GM18867 (cell line): ENCODE measurements around the gene RUNDC1.
"Not testable (repeated sequence)": the region's sequence is repeated elsewhere in the genome, so short reads cannot be mapped to it uniquely, and the experiment has no call there.

ENCODE experiments used
- ATAC-seq: cut with Tn5 transposase; IDR thresholded peaks from one replicate; pipeline ENCODE4 v1.9.1; 2021; ENCODE audit warnings: mild to moderate bottlenecking, moderate library complexity; ENCODE audit not compliant: unreplicated experiment

Gene RUNDC1

GRCh38 chr17:42989726-42990652 is 9.6 kb downstream of the RUNDC1 start:
- no peak for ATAC-seq

GRCh38 chr17:42991471-42991870 is 11.1 kb downstream of the RUNDC1 start:
- ATAC-seq = no peak

DNA sequence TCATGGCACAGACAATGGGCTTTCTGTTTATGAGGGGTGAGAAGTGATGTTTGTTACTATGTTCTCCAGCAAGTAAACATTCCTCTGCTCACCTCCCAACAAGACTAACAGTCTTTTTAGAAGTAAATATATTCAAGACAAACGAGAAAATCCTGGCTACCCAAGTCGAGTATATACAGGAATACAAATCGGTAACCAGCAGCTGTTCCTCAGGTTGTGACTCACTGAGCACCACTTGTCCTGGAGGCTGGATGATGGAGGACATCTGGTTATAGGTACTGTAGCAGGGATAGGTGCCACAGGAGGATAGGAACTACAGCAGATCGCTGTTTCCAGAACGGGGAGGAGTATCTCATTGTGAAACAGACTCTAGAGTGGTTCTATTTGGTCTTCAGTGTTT is 12.5 kb downstream of the RUNDC1 start:
- no peak for ATAC-seq

DNA sequence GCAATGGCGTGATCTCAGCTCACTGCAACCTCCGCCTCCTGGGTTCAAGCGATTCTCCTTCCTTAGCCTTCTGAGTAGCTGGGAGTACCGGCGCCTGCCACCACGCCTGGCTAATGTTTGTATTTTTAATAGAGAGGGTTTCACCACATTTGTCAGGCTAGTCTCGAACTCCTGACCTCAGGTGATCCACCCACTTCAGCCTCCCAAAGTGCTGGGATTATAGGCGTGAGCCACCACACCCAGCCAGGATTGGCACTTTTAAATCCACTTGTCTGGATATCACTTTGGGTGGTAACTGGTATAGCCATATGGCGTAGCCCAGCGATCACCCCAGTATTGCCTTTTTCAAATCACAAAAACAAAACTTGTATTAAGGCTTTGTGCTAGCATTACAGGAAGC is 13.5 kb downstream of the RUNDC1 start:
- not testable (repeated sequence) for ATAC-seq

- no peak for ATAC-seq
Observed at GRCh38 chr17:42997390-42997983, 17.1 kb downstream of the RUNDC1 start.

GRCh38 chr17:42997984-42998938 is 17.9 kb downstream of the RUNDC1 start, which contains the start of gene RPL27:
RPL27 (plus strand) TSS chr17:42998419; CDS start chr17:42998751, 332 bp downstream.
- ATAC-seq = peak; percentile 93

DNA sequence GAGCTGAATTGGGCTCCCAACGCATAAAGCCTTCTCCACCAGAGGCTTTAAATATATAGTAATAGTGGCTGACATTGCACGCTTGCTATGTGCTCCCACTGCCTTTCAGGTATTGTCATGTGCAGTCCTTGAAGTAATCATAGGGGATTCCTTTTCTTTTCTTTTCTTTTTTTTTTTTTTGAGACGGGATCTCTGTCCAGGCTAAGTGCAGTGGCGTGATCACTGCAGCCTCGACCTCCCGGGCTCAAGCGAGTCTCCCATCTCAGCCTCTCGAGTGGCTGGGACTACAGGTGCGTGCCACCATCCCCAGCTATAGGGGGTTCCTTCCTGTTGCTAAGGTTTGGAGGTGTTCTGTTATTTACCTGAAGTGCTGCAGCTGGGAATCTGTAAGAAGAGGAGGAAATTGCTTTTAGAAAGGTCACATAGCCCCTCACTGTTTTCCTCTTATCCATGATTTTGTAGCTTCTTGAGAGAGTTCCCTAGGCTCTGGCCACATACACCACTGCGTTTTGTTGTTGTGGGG is 18.7 kb downstream of the RUNDC1 start:
- no peak for ATAC-seq

DNA sequence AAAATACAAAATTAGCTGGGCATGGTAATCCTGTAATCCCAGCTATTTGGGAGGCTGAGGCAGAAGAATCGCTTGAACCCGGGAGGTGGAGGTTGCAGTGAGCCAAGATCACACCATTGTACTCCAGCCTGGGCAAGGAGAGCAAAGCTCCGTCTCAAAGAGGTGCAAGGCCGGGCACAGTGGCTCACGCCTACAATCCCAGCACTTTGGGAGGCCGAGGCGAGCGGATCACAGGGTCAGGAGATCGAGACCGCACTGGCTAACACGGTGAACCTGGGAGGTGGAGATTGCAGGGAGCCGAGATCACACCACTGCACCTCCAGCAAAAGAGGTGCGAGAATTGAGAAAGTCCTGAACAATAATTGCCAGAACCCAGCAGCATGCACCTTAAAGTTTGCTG is 20.5 kb downstream of the RUNDC1 start:
- not testable (repeated sequence) for ATAC-seq

- no peak for ATAC-seq
Observed at GRCh38 chr17:43003542-43004172, 23.3 kb downstream of the RUNDC1 start.

DNA sequence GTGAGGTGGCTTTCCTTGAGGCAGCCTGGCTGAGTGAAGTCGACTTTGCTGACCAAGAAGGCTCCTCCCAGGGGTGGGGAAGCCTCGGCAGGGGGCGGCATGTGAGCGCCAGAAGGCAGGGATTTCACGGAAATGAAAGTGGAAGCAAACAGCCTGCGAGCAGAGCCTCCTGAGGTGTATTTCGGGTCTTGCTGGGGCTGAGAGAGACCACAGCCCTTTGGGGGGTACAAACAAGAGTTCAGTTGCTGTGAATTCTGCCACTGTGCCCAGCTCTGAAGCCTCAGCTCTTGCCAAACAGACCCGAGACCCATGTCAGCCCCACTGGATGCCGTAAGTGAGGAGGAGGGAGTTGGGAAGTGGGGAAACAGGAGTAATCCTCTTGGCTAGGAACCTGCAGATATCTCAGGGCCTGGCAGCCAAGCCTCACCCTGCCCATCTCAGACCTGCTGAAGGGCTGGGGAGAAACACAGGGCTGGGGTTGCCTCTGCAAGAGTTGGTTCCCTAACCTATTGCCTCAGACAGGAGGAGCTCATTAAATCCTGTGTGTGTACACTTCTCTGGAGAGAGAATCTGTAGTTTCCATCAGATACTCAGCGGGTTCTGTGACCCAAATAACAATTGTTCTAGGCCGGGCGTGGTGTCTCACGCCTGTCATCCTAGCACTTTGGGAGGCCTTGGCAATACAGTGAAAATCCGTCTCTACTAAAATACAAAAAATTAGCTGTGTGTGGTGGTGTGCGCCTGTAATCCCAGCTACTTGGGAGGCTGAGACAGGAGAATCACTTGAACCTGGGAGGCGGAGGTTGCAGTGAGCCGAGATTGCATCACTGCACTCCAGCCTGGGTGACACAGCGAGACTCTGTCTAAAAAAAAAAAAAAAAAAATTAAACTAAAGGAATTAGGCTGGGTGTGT is 26.5 kb downstream of the RUNDC1 start, which contains the start of gene IFI35:
IFI35 (plus strand) TSS at position 146 of the 913 bp plus-strand sequence; CDS start at position 310, 164 bp downstream.
- peak; percentile 78 for ATAC-seq

DNA sequence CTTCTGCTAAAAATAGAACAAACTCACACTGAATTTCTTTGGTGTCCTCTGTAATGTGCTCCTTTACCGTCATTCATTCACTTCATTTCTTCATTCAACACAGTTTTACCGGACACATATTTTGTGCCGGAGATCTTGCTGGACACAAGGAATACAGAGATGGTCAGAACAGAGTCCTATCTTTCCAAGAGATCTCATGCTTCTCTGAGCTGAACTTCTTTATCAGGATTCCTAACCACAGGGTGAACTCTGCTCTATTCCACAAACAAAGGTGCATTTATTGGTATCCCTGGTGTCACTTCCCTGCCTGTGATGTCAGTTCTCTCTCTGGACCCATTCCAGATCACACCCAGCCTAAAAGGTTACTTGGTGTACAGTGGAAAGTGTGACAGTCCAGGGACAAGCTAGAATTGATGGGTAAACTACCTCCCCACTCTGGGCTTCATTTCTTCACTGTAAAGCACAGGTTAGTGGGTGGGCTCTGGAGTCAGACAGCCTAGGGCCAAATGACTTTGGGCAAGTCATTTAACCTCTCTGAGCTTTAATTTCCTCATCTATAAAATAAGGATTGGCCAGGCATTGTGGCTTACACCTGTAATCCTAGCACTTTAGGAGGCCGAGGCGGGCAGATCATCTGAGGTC is 30.4 kb downstream of the RUNDC1 start:
- no peak for ATAC-seq

GRCh38 chr17:43011728-43012472 is 31.5 kb downstream of the RUNDC1 start:
- no peak for ATAC-seq

DNA sequence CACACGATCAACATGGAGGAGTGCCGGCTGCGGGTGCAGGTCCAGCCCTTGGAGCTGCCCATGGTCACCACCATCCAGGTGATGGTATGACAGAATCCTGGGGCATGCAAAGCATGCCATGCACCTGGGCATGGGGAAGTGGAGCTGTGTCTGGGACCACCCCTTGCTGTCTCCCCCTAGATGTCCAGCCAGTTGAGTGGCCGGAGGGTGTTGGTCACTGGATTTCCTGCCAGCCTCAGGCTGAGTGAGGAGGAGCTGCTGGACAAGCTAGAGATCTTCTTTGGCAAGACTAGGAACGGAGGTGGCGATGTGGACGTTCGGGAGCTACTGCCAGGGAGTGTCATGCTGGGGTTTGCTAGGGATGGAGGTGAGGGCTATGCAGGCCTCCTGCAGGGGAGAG is 32.9 kb downstream of the RUNDC1 start:
- ATAC-seq = no peak

DNA sequence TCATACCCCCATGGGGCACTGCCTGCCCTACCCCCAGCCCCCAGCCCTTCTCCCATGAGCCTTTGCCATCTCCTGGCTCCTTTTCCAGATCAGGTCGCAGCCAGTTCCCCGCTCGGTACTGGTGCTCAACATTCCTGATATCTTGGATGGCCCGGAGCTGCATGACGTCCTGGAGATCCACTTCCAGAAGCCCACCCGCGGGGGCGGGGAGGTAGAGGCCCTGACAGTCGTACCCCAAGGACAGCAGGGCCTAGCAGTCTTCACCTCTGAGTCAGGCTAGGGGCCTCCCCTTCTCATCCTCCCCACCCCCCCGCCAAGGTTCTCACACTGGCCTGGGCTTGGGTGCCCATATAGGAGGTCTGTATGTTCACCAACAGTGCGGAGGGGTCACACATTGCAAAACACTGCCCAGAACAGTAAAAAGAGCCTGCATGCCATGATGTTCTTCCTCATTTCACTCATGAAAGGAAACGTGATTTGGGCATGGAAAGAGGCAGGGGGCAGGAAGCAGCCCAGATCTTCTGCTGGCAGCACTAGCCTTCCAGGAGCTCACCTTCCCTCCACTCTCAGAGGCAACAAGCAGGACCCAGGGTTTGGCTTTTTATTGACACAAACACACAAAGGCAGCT is 33.8 kb downstream of the RUNDC1 start:
- ATAC-seq = no peak

DNA sequence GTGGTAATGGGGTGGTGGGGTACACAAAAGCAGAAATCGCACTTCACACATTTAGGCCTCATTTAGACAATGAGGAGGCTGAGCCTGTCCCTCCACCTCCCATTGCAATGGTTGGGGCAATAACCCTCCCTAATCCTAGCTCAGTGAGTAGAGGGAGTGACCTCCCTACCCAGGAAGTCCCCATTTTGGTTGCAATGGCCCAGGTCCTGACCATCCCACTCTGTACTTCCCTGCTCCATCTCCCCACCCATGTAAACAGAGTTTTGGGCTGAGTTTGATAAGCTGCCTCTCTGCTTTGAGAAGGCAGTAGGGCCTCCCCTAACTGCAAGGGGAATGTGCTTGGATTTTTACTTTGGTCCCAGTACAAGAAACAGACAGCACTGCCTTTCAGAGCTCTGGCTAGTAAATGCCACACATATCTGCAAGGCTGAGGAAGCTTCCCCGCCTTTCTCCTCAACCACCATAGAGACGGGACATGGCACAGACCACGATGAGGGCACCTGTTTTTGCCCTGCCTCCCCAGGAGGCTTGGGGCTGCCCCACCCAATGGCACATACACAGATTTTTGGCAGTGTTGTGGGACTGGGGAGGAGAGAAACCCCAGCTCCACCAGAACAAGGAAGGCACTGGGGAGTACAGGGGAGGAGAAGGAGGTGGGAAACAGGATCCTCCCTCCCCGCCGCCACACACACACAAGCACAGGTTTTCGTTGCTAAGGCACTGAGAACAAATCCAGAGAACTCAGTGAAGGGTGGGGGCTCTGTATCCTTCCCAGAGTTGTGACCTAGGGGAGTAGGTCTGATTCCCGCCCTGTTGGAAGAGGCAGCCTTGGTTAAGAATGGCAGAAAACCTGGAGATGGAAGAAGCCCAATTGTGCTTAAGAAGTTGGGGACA is 34.5 kb downstream of the RUNDC1 start:
- ATAC-seq = no peak

DNA sequence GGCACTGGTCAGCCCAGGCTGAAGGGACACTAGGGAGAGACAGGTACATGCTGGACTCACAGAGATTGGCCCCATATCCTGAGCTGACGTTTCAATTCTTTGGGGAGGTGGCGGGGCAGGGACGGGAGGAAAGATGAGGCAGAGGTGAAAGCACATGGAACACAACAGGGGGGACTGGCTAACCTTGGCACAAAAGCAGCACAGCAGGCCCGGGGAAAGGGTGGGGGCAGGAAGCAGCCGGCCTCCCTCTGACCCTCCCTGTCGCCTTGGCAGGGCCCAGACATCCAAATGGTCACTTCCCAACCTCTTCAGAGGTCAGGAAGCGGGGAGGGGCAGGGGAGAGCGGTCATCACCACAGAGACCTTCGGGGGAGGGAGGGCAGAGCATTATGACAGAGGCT is 35.2 kb downstream of the RUNDC1 start:
- no peak for ATAC-seq

GRCh38 chr17:43016216-43016615 is 35.9 kb downstream of the RUNDC1 start:
- no peak for ATAC-seq
